Vagina (tissue), 2 donors: Measurements from ENCODE around the gene FAM131B. TPM values are rescaled to one million over a fixed set of nuclear protein-coding genes. Genes with fewer than 3 reads are reported as not detected.
A peak's percentile ranks its signal among the peaks of the same experiment; 100 is the strongest.

Experiments
- DNase-seq, 2 donors: peaks; one replicate each; pipeline ENCODE4 v3.0.0-alpha.2; 2017; ENCODE audit errors: extremely low spot score in 2 of 2
- H3K27ac ChIP-seq: fragments of 200-600 bp; sonication (generic); one replicate; pipeline ENCODE4 v1.5.1; 2019
- H3K27me3 ChIP-seq: fragments of 200-600 bp; sonication (generic); one replicate; pipeline ENCODE4 v1.5.1; 2019
- H3K36me3 ChIP-seq, 2 donors: fragments of 200-600 bp; sonication (generic); one replicate each; pipeline ENCODE4 v1.5.1; 2017 to 2019
- H3K4me1 ChIP-seq: fragments of 200-600 bp; sonication (generic); one replicate; pipeline ENCODE4 v1.5.1; 2019
- H3K4me3 ChIP-seq, 2 donors: fragments of 200-600 bp; sonication (generic); 1 replicate in 1 of 2; 2 replicates in 1 of 2; pipeline ENCODE4 v1.5.1; 2016 to 2019
- H3K9me3 ChIP-seq: fragments of 200-600 bp; sonication (generic); one replicate; pipeline ENCODE4 v1.5.1; 2019
- CTCF ChIP-seq, 3 experiments: fragments of 450-650 bp in 2 of 3; fragments of 200-600 bp in 1 of 3; sonication (generic) in 1 of 3; IDR thresholded peaks; one replicate each; pipeline ENCODE4 v1.5.1; 2017 to 2019; ENCODE audit warnings: antibody characterized with exemption in 3 of 3, mild to moderate bottlenecking in 2 of 3, moderate library complexity in 2 of 3
- POLR2A ChIP-seq, 2 donors: fragments of 450-650 bp; IDR thresholded peaks; one replicate each; pipeline ENCODE4 v1.6.1; 2017; ENCODE audit warnings: antibody characterized with exemption in 2 of 2, mild to moderate bottlenecking in 2 of 2, moderate library complexity in 2 of 2
- POLR2AphosphoS5 ChIP-seq, 2 donors: sonication (generic); formaldehyde crosslinking; IDR thresholded peaks; one replicate each; pipeline ENCODE4 v1.9.0; 2017; ENCODE audit warnings: antibody characterized with exemption in 2 of 2, mild to moderate bottlenecking in 2 of 2, low read depth in 1 of 2; ENCODE audit not compliant: insufficient read depth in 1 of 2
- intact Hi-C: fragments of 100-400 bp; cut with DNase I; formaldehyde crosslinking; loops from one replicate; pipeline ENCODE4 v1.15.1; 2023
- total RNA-seq: library from RNA; depleted of rRNA; stranded (reverse); fragments of >200 nt; gene quantifications from one replicate; pipeline ENCODE4 v1.2.3, GENCODE V29; 2016

FAM131B gene
- total RNA-seq, 1 donor from 2014 or later, result 1.5 TPM

GRCh38 chr7:143390773-143391317, 28.3 kb upstream of the FAM131B start:
- Histone ChIP-seq H3K4me1 (peaks cover 46% of the 10 kb centered on the region), H3K27me3 (no peaks in the 10 kb centered on the region), H3K9me3 (no peaks in the 10 kb centered on the region), H3K36me3 (peaks cover 0 to 32% of the 10 kb centered on the region in 2 donors), H3K27ac (peak overlapping the region; percentile 86), H3K4me3 (no peak overlapping the region)
- DNase-seq, result no peak
- no peak for TF ChIP-seq POLR2A (IDR thresholded peaks at IDR 0.05)
- intact Hi-C loops, result loop anchor here (1.0 kb wide), 1 partner anchor 8 kb away; no protein-coding TSS in a partner anchor

GRCh38 chr7:143390104-143390772, 27.7 kb upstream of the FAM131B start:
- H3K36me3 ChIP-seq, result peaks cover 0 to 32% of the 10 kb centered on the region in 2 donors
- H3K27ac ChIP-seq, result peak overlapping the region; percentile 86
- no peak for DNase-seq
- H3K9me3 ChIP-seq, result no peaks in the 10 kb centered on the region
- H3K4me1 ChIP-seq, result peaks cover 52% of the 10 kb centered on the region
- intact Hi-C loops, result no loop called here
- no peak overlapping the region for H3K4me3 ChIP-seq
- H3K27me3 ChIP-seq, result no peaks in the 10 kb centered on the region
- no peak for TF ChIP-seq POLR2A (IDR thresholded peaks at IDR 0.05)
- no peak for TF ChIP-seq CTCF (IDR thresholded peaks at IDR 0.05)
- TF ChIP-seq POLR2AphosphoS5 (IDR thresholded peaks at IDR 0.05; ENCODE audit: insufficient read depth in 1 of 2, low read depth in 1 of 2), result no peak

GRCh38 chr7:143389316-143390103, 27.0 kb upstream of the FAM131B start:
- no peak for DNase-seq
- no peaks in the 10 kb centered on the region for H3K9me3 ChIP-seq
- H3K36me3 ChIP-seq, result peaks cover 0 to 32% of the 10 kb centered on the region in 2 donors
- no peak for TF ChIP-seq CTCF (IDR thresholded peaks at IDR 0.05)
- no peak for TF ChIP-seq POLR2A (IDR thresholded peaks at IDR 0.05)
- no peak for TF ChIP-seq POLR2AphosphoS5 (IDR thresholded peaks at IDR 0.05; ENCODE audit: insufficient read depth in 1 of 2, low read depth in 1 of 2)
- no peaks in the 10 kb centered on the region for H3K27me3 ChIP-seq
- H3K4me1 ChIP-seq, result peaks cover 59% of the 10 kb centered on the region
- H3K4me3 ChIP-seq, result no peak overlapping the region
- intact Hi-C loops, result no loop called here
- H3K27ac ChIP-seq, result no peak overlapping the region

GRCh38 chr7:143388491-143389101, 26.1 kb upstream of the FAM131B start:
- Histone ChIP-seq H3K9me3 (no peaks in the 10 kb centered on the region), H3K4me1 (peaks cover 68% of the 10 kb centered on the region), H3K27me3 (no peaks in the 10 kb centered on the region), H3K27ac (no peak overlapping the region), H3K4me3 (no peak overlapping the region), H3K36me3 (peaks cover 0 to 32% of the 10 kb centered on the region in 2 donors)
- TF ChIP-seq POLR2AphosphoS5 (IDR thresholded peaks at IDR 0.05; ENCODE audit: insufficient read depth in 1 of 2, low read depth in 1 of 2) (no peak), CTCF (IDR thresholded peaks at IDR 0.05) (no peak), POLR2A (IDR thresholded peaks at IDR 0.05) (no peak)
- intact Hi-C loops, result no loop called here
- DNase-seq, result no peak

- DNase-seq, result no peak
- Histone ChIP-seq H3K27me3 (no peaks in the 10 kb centered on the region), H3K27ac (no peak overlapping the region), H3K36me3 (peaks cover 0 to 32% of the 10 kb centered on the region in 2 donors), H3K4me3 (no peak overlapping the region), H3K4me1 (peaks cover 72% of the 10 kb centered on the region), H3K9me3 (no peaks in the 10 kb centered on the region)
- intact Hi-C loops, result no loop called here
- TF ChIP-seq POLR2A (IDR thresholded peaks at IDR 0.05) (no peak), CTCF (IDR thresholded peaks at IDR 0.05) (no peak), POLR2AphosphoS5 (IDR thresholded peaks at IDR 0.05; ENCODE audit: insufficient read depth in 1 of 2, low read depth in 1 of 2) (no peak)
These were observed 25.5 kb upstream of the FAM131B start for GRCh38 chr7:143388051-143388450.
